Ecto neural progenitor cell (in vitro differentiated cells): ENCODE results near the gene DND1.
"Not testable (repeated sequence)": the region's sequence is repeated elsewhere in the genome, so short reads cannot be mapped to it uniquely, and the experiment has no call there.

Experiments
- DNase-seq: peaks from one replicate; pipeline ENCODE4 v3.0.0-alpha.2; 2018; ENCODE audit warnings: low spot score

Gene DND1

GRCh38 chr5:140630292-140631035 is 42.9 kb downstream of the DND1 start:
- no peak for DNase-seq

GRCh38 chr5:140628711-140629110 is 44.7 kb downstream of the DND1 start:
- no peak for DNase-seq

- DNase-seq = no peak
These were observed 45.4 kb downstream of the DND1 start for GRCh38 chr5:140627972-140628371.

DNA sequence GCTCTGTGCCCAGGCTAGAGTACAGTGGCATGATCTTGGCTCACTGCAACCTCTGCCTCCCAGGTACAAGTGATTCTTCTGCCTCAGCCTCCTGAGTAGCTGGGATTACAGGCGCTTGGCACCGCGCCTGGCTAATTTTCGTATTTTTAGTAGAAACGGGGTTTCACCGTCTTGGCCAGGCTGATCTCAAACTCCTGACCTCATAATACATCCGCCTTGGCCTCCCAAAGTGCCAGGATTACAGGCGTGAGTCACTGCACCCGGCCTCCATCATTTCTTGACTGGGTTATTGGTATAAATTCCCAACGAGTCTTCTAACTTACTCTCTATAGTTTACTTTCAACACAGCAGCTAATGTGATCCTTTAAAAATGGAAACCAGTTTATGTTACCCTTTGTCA is 48.5 kb downstream of the DND1 start:
- DNase-seq = not testable (repeated sequence)

GRCh38 chr5:140623061-140623460 is 50.3 kb downstream of the DND1 start:
- DNase-seq = not testable (repeated sequence)

DNA sequence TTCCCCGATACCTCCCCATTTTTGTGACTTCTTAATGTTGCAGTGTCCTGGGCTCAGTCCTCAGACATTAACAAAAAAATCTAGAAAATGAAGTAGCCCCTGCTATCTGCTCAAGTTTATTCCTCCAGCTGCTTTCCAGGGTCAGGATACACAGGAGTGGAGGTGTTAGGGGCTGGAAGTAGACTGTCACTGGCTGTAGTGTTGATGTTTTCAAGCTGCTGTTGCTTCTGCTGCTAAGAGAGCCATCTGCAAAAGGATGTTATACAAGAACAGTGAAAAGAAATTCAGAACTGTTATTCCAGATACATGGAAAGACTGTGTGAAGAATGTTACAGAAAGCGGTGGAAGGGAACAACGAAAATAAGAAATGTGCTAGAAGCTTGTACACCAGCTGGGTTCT is 51.1 kb downstream of the DND1 start:
- DNase-seq = no peak
